ENCODE measurements around the gene NCCRP1.

NCCRP1 gene

GRCh38 chr19:39196860-39197562, at the start of gene NCCRP1:
Gene NCCRP1 (plus strand): TSS chr19:39196964. CDS start chr19:39196983, 19 bp downstream.
- Mint-ChIP-seq H3K27me3 (peaks cover 36% of the 10 kb centered on the region), H3K4me3 (peak within 1 kb of the TSS; percentile 64), H3K4me1 (peaks cover 9% of the 10 kb centered on the region), H3K27ac (no peak within 1 kb of the TSS), H3K9me3 (no peaks in the 10 kb centered on the region), H3K36me3 (no peaks in the 10 kb centered on the region)
- ATAC-seq (ENCODE audit: low read depth) (peak; percentile 41), DNase-seq (ENCODE audit: low spot score in 2 of 2) (no peak)

GRCh38 chr19:39147480-39147879, 49.3 kb upstream of the NCCRP1 start:
- no peak overlapping the region for H3K27ac Mint-ChIP-seq
- DNase-seq (ENCODE audit: low spot score in 2 of 2), result no peak
- peaks cover 29% of the 10 kb centered on the region for H3K4me1 Mint-ChIP-seq
- no peak overlapping the region for H3K4me3 Mint-ChIP-seq
- no peaks in the 10 kb centered on the region for H3K9me3 Mint-ChIP-seq
- H3K36me3 Mint-ChIP-seq, result peaks cover 10% of the 10 kb centered on the region
- H3K27me3 Mint-ChIP-seq, result no peaks in the 10 kb centered on the region
- ATAC-seq (ENCODE audit: low read depth), result no peak

GRCh38 chr19:39148939-39149529, 47.7 kb upstream of the NCCRP1 start:
- Mint-ChIP-seq H3K27me3 (no peaks in the 10 kb centered on the region), H3K36me3 (peaks cover 10% of the 10 kb centered on the region), H3K4me3 (no peak overlapping the region), H3K9me3 (no peaks in the 10 kb centered on the region), H3K27ac (no peak overlapping the region), H3K4me1 (peaks cover 24% of the 10 kb centered on the region)
- ATAC-seq (ENCODE audit: low read depth), result no peak
- no peak for DNase-seq (ENCODE audit: low spot score in 2 of 2)

- Mint-ChIP-seq H3K36me3 (peaks cover 14% of the 10 kb centered on the region), H3K4me3 (no peak overlapping the region), H3K9me3 (no peaks in the 10 kb centered on the region), H3K4me1 (peaks cover 19% of the 10 kb centered on the region), H3K27ac (no peak overlapping the region), H3K27me3 (no peaks in the 10 kb centered on the region)
- no peak for DNase-seq (ENCODE audit: low spot score in 2 of 2)
- no peak for ATAC-seq (ENCODE audit: low read depth)
Measured at GRCh38 chr19:39150235-39150634, 46.5 kb upstream of the NCCRP1 start.

- Mint-ChIP-seq H3K4me1 (peaks cover 19% of the 10 kb centered on the region), H3K4me3 (no peak overlapping the region), H3K9me3 (no peaks in the 10 kb centered on the region), H3K27ac (no peak overlapping the region), H3K36me3 (peaks cover 15% of the 10 kb centered on the region), H3K27me3 (no peaks in the 10 kb centered on the region)
- DNase-seq (ENCODE audit: low spot score in 2 of 2), result no peak
- ATAC-seq (ENCODE audit: low read depth), result no peak
Measured at GRCh38 chr19:39150807-39151600, 45.8 kb upstream of the NCCRP1 start.

GRCh38 chr19:39152066-39152465, 44.7 kb upstream of the NCCRP1 start:
- H3K4me3 Mint-ChIP-seq, result no peak overlapping the region
- DNase-seq (ENCODE audit: low spot score in 2 of 2) (no peak), ATAC-seq (ENCODE audit: low read depth) (no peak)

GRCh38 chr19:39154100-39154628, 42.6 kb upstream of the NCCRP1 start:
- Mint-ChIP-seq H3K27me3 (no peaks in the 10 kb centered on the region), H3K4me3 (no peak overlapping the region), H3K4me1 (peaks cover 18% of the 10 kb centered on the region), H3K36me3 (peaks cover 9% of the 10 kb centered on the region), H3K9me3 (no peaks in the 10 kb centered on the region), H3K27ac (no peak overlapping the region)
- ATAC-seq (ENCODE audit: low read depth) (no peak), DNase-seq (ENCODE audit: low spot score in 2 of 2) (no peak)

More at GRCh38 chr19:39152066-39152465, 44.7 kb upstream of the NCCRP1 start:
- H3K27me3 Mint-ChIP-seq, result no peaks in the 10 kb centered on the region
- peaks cover 15% of the 10 kb centered on the region for H3K4me1 Mint-ChIP-seq
- H3K9me3 Mint-ChIP-seq, result no peaks in the 10 kb centered on the region
- no peak overlapping the region for H3K27ac Mint-ChIP-seq
- H3K36me3 Mint-ChIP-seq, result peaks cover 13% of the 10 kb centered on the region

GRCh38 chr19:39154629-39155100, 42.1 kb upstream of the NCCRP1 start:
- no peak overlapping the region for H3K27ac Mint-ChIP-seq
- DNase-seq (ENCODE audit: low spot score in 2 of 2) (no peak), ATAC-seq (ENCODE audit: low read depth) (no peak)
- no peaks in the 10 kb centered on the region for H3K9me3 Mint-ChIP-seq
- no peaks in the 10 kb centered on the region for H3K27me3 Mint-ChIP-seq
- H3K36me3 Mint-ChIP-seq, result peaks cover 9% of the 10 kb centered on the region
- no peak overlapping the region for H3K4me3 Mint-ChIP-seq
- peaks cover 18% of the 10 kb centered on the region for H3K4me1 Mint-ChIP-seq

- Mint-ChIP-seq H3K27me3 (no peaks in the 10 kb centered on the region), H3K27ac (no peak overlapping the region), H3K4me1 (peaks cover 19% of the 10 kb centered on the region), H3K36me3 (peaks cover 9% of the 10 kb centered on the region), H3K4me3 (no peak overlapping the region), H3K9me3 (no peaks in the 10 kb centered on the region)
- no peak for ATAC-seq (ENCODE audit: low read depth)
- no peak for DNase-seq (ENCODE audit: low spot score in 2 of 2)
Measured at GRCh38 chr19:39155114-39155700, 41.6 kb upstream of the NCCRP1 start.

- Mint-ChIP-seq H3K4me1 (peaks cover 20% of the 10 kb centered on the region), H3K36me3 (peaks cover 9% of the 10 kb centered on the region), H3K27ac (no peak overlapping the region), H3K9me3 (no peaks in the 10 kb centered on the region), H3K27me3 (no peaks in the 10 kb centered on the region), H3K4me3 (no peak overlapping the region)
- DNase-seq (ENCODE audit: low spot score in 2 of 2), result no peak
- no peak for ATAC-seq (ENCODE audit: low read depth)
Measured at GRCh38 chr19:39155741-39156140, 41.0 kb upstream of the NCCRP1 start.

- H3K27ac Mint-ChIP-seq, result no peak overlapping the region
- no peaks in the 10 kb centered on the region for H3K9me3 Mint-ChIP-seq
- H3K4me1 Mint-ChIP-seq, result peaks cover 22% of the 10 kb centered on the region
- H3K4me3 Mint-ChIP-seq, result no peak overlapping the region
- H3K27me3 Mint-ChIP-seq, result no peaks in the 10 kb centered on the region
- ATAC-seq (ENCODE audit: low read depth), result no peak
- no peak for DNase-seq (ENCODE audit: low spot score in 2 of 2)
- H3K36me3 Mint-ChIP-seq, result peaks cover 9% of the 10 kb centered on the region
Measured at GRCh38 chr19:39156326-39157230, 40.2 kb upstream of the NCCRP1 start.

GRCh38 chr19:39157275-39157996, 39.3 kb upstream of the NCCRP1 start:
- H3K36me3 Mint-ChIP-seq, result peaks cover 11% of the 10 kb centered on the region
- no peak overlapping the region for H3K27ac Mint-ChIP-seq
- DNase-seq (ENCODE audit: low spot score in 2 of 2), result no peak
- ATAC-seq (ENCODE audit: low read depth), result no peak
- no peak overlapping the region for H3K4me3 Mint-ChIP-seq
- H3K4me1 Mint-ChIP-seq, result peaks cover 24% of the 10 kb centered on the region
- H3K9me3 Mint-ChIP-seq, result no peaks in the 10 kb centered on the region
- H3K27me3 Mint-ChIP-seq, result no peaks in the 10 kb centered on the region
